ENCODE measurements around the gene PPP1R37.

GRCh38 chr19:45045671-45046353 is 47.2 kb upstream of the PPP1R37 start:
- TF ChIP-seq REST (IDR thresholded peaks at IDR 0.05; ENCODE audit: insufficient read depth in 1 of 2, low read depth in 2 of 2, low read length in 2 of 2) = no peak
- no peak for TF ChIP-seq TAF1 (IDR thresholded peaks at IDR 0.05; ENCODE audit: borderline replicate concordance, insufficient read depth, low read length)
- TF ChIP-seq POLR2AphosphoS5 (IDR thresholded peaks at IDR 0.05; ENCODE audit: low read depth, low read length) = no peak
- TF ChIP-seq FOXP2 (optimal IDR thresholded peaks at IDR 0.05; ENCODE audit: borderline replicate concordance, extremely low read depth, extremely low read length, insufficient read depth) = no peak
- no peak for TF ChIP-seq SIN3A (IDR thresholded peaks at IDR 0.05; ENCODE audit: borderline replicate concordance, insufficient read depth, low read length)
